OCI-LY7 (cell line): ENCODE data around the gene STK10. TPM values are rescaled to one million over a fixed set of nuclear protein-coding genes. Genes with fewer than 3 reads are reported as not detected.

Experiments used
- BruUV-seq: library from RNA; stranded (reverse); fragments of 400-500 nt; replicated peaks from 2 replicates; lab custom pipeline; 2021; lab: Mats Ljungman, UMichigan
- CTCF ChIA-PET: fragments of 300-600 bp; sonication (Branson Sonifier 250); formaldehyde crosslinking; loops from one replicate; lab custom pipeline; 2022; ENCODE audit warnings: antibody characterized with exemption; ENCODE audit not compliant: unreplicated experiment; lab: Charles Lee
- POLR2A ChIA-PET: fragments of 300-600 bp; sonication (Branson Sonifier 250); formaldehyde crosslinking; loops from one replicate; lab custom pipeline; 2022; ENCODE audit warnings: antibody characterized with exemption; lab: Charles Lee
- DNase-seq: peaks from one replicate; pipeline ENCODE4 v3.0.0-alpha.2; 2015; ENCODE audit warnings: low spot score
- H2AFZ ChIP-seq: fragments of 200-600 bp; sonication (generic), shearing (Covaris generic); 2 replicates; pipeline ENCODE4 v1.6.1; 2014; ENCODE audit warnings: mild to moderate bottlenecking, antibody characterized with exemption, low read length, moderate library complexity
- H3K27ac ChIP-seq: fragments of 200-600 bp; sonication (generic); 2 replicates; pipeline ENCODE4 v1.5.1; 2014; ENCODE audit warnings: mixed run types, low read depth, mild to moderate bottlenecking, moderate library complexity, low read length, inconsistent platforms; ENCODE audit not compliant: poor library complexity, severe bottlenecking
- H3K36me3 ChIP-seq: fragments of 200-600 bp; sonication (generic); 2 replicates; pipeline ENCODE4 v1.6.1; 2014; ENCODE audit warnings: mild to moderate bottlenecking, antibody characterized with exemption, low read length, moderate library complexity, mixed read lengths; ENCODE audit not compliant: insufficient read depth
- H3K4me1 ChIP-seq: fragments of 200-600 bp; sonication (generic); 2 replicates; pipeline ENCODE4 v1.5.1; 2014; ENCODE audit warnings: mild to moderate bottlenecking, low read length; ENCODE audit not compliant: insufficient read depth, poor library complexity, severe bottlenecking
- H3K4me2 ChIP-seq: fragments of 200-600 bp; sonication (generic); 2 replicates; pipeline ENCODE4 v1.6.1; 2014; ENCODE audit warnings: mild to moderate bottlenecking, low read length
- H3K4me3 ChIP-seq: fragments of 200-600 bp; sonication (generic); 2 replicates; pipeline ENCODE4 v1.5.1; 2014; ENCODE audit warnings: mild to moderate bottlenecking, low read depth, low read length; ENCODE audit not compliant: poor library complexity, severe bottlenecking
- H3K79me2 ChIP-seq: fragments of 200-600 bp; sonication (generic); 2 replicates; pipeline ENCODE4 v1.6.1; 2016; ENCODE audit warnings: low read depth, mild to moderate bottlenecking, low read length, moderate library complexity, mixed read lengths; ENCODE audit not compliant: insufficient read depth
- H3K9me2 ChIP-seq: fragments of 200-600 bp; sonication (generic); 2 replicates; pipeline ENCODE4 v1.6.1; 2016; ENCODE audit warnings: mild to moderate bottlenecking, low read length, mixed read lengths; ENCODE audit not compliant: insufficient read depth
- H3K9me3 ChIP-seq: fragments of 200-600 bp; sonication (generic); 2 replicates; pipeline ENCODE4 v1.6.1; 2014; ENCODE audit warnings: mild to moderate bottlenecking, mixed run types, low read length, mixed read lengths
- H4K20me1 ChIP-seq: fragments of 200-600 bp; sonication (generic); 2 replicates; pipeline ENCODE4 v1.6.1; 2014; ENCODE audit warnings: mild to moderate bottlenecking, antibody characterized with exemption, low read length, moderate library complexity, mixed read lengths; ENCODE audit not compliant: insufficient read depth
- CTCF ChIP-seq: fragments of 200-600 bp; sonication (generic); conservative IDR thresholded peaks from 2 replicates; pipeline ENCODE4 v1.5.1; 2014; ENCODE audit warnings: mild to moderate bottlenecking, antibody characterized with exemption, low read length, moderate library complexity, mixed read lengths
- EZH2phosphoT487 ChIP-seq: fragments of 200-600 bp; sonication (generic); IDR thresholded peaks from 2 replicates; pipeline ENCODE4 v1.6.1; 2018; ENCODE audit warnings: low read depth, borderline replicate concordance, mild to moderate bottlenecking, mixed run types, antibody characterized with exemption, low read length, moderate library complexity, mixed read lengths
- intact Hi-C: fragments of 100-400 bp; cut with micrococcal nuclease; formaldehyde crosslinking; loops from one replicate; pipeline ENCODE4 v1.10.0; 2022; ENCODE audit not compliant: unreplicated experiment
- total RNA-seq, 2 experiments: library from RNA; depleted of rRNA in 1 of 2; stranded (reverse); fragments of >200 nt in 1 of 2; shearing (Covaris generic) in 1 of 2; gene quantifications; 2 replicates each; pipeline ENCODE4 v1.2.3, GENCODE V29; 2014 to 2022

STK10 gene
- total RNA-seq, 2 experiments from 2014 or later, result 53.7 to 89.7 TPM

GRCh38 chr5:172129256-172129910 is 58.6 kb downstream of the STK10 start:
- intact Hi-C loops, result no loop called here
- TF ChIP-seq EZH2phosphoT487, result no peak
- TF ChIP-seq CTCF, result no peak
- Histone ChIP-seq H3K9me3 (0 out of 2 replicates have a peak, but pooled peaks cover 2% of the 10 kb centered on the region), H3K4me3 (no peak overlapping the region), H3K79me2 (peaks cover 2% of the 10 kb centered on the region; the same call in 1 of the 2 replicates), H3K4me1 (peaks cover 7% of the 10 kb centered on the region), H3K36me3 (peaks cover 55% of the 10 kb centered on the region), H3K27ac (no peak overlapping the region), H2AFZ (no peak overlapping the region), H4K20me1 (no peaks in the 10 kb centered on the region), H3K9me2 (no peaks in the 10 kb centered on the region), H3K4me2 (no peak overlapping the region)
- BruUV-seq, result no TSS peak
- ChIA-PET CTCF (no interaction called here), POLR2A (interaction anchor here (0.6 kb wide), 3 partner anchors 12 to 139 kb away, joined by 3 to 5 read pairs (median 3); no protein-coding TSS in a partner anchor)
- no peak for DNase-seq

GRCh38 chr5:172127581-172127980 is 60.4 kb downstream of the STK10 start:
- ChIA-PET POLR2A (interaction anchor here (0.6 kb wide), 1 partner anchor 1954 kb away, joined by 4 read pairs; no protein-coding TSS in a partner anchor), CTCF (no interaction called here)
- Histone ChIP-seq H3K36me3 (peaks cover 60% of the 10 kb centered on the region), H3K79me2 (no peaks in the 10 kb centered on the region), H3K4me3 (no peak overlapping the region), H3K9me3 (no peaks in the 10 kb centered on the region), H4K20me1 (no peaks in the 10 kb centered on the region), H3K4me2 (no peak overlapping the region), H3K4me1 (no peaks in the 10 kb centered on the region), H3K9me2 (no peaks in the 10 kb centered on the region), H2AFZ (no peak overlapping the region), H3K27ac (no peak overlapping the region)
- no TSS peak for BruUV-seq
- intact Hi-C loops, result no loop called here
- TF ChIP-seq EZH2phosphoT487, result no peak
- TF ChIP-seq CTCF, result no peak
- no peak for DNase-seq

- intact Hi-C loops, result no loop called here
- no peak overlapping the region for H3K4me3 ChIP-seq
- DNase-seq, result no peak
- peaks cover 49% of the 10 kb centered on the region for H3K36me3 ChIP-seq
- no peaks in the 10 kb centered on the region for H4K20me1 ChIP-seq
- H3K9me3 ChIP-seq, result no peaks in the 10 kb centered on the region
- no peak overlapping the region for H2AFZ ChIP-seq
- TF ChIP-seq EZH2phosphoT487 (no peak), CTCF (no peak)
- CTCF ChIA-PET, result no interaction called here
- no TSS peak for BruUV-seq
- no peak overlapping the region for H3K4me2 ChIP-seq
- no peaks in the 10 kb centered on the region for H3K9me2 ChIP-seq
- no peaks in the 10 kb centered on the region for H3K4me1 ChIP-seq
- POLR2A ChIA-PET, result interaction anchor here (1.1 to 1.3 kb wide), 2 partner anchors 9 to 54 kb away, joined by 4 to 13 read pairs; no protein-coding TSS in a partner anchor
- no peaks in the 10 kb centered on the region for H3K79me2 ChIP-seq
- no peak overlapping the region for H3K27ac ChIP-seq
Observed at GRCh38 chr5:172123269-172123692, 64.7 kb downstream of the STK10 start.
